MM.1S (cell line): ENCODE results near the gene TPD52L2.

ENCODE experiments used
- EZH2 ChIP-seq: fragments of 300-600 bp; sonication (generic); optimal IDR thresholded peaks from 2 replicates; pipeline ENCODE3; 2017; ENCODE audit warnings: low read depth, mild to moderate bottlenecking, antibody characterized with exemption, low read length, mixed read lengths
- TF ChIP-seq, protein P1 (sequence below): fragments of 300-600 bp; sonication (generic); IDR thresholded peaks from 2 replicates; pipeline ENCODE4 v1.5.1; 2016; ENCODE audit warnings: antibody characterized with exemption, low read length, mixed read lengths

GRCh38 chr20:63863021-63863797, 1.9 kb upstream of the TPD52L2 start:
- TF ChIP-seq, protein P1, sequence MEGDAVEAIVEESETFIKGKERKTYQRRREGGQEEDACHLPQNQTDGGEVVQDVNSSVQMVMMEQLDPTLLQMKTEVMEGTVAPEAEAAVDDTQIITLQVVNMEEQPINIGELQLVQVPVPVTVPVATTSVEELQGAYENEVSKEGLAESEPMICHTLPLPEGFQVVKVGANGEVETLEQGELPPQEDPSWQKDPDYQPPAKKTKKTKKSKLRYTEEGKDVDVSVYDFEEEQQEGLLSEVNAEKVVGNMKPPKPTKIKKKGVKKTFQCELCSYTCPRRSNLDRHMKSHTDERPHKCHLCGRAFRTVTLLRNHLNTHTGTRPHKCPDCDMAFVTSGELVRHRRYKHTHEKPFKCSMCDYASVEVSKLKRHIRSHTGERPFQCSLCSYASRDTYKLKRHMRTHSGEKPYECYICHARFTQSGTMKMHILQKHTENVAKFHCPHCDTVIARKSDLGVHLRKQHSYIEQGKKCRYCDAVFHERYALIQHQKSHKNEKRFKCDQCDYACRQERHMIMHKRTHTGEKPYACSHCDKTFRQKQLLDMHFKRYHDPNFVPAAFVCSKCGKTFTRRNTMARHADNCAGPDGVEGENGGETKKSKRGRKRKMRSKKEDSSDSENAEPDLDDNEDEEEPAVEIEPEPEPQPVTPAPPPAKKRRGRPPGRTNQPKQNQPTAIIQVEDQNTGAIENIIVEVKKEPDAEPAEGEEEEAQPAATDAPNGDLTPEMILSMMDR = no peak
- TF ChIP-seq EZH2 = no peak
